Measurements from ENCODE around the gene PCDHA5.
"Not testable (repeated sequence)": the region's sequence is repeated elsewhere in the genome, so short reads cannot be mapped to it uniquely, and the experiment has no call there.

Gene PCDHA5

DNA sequence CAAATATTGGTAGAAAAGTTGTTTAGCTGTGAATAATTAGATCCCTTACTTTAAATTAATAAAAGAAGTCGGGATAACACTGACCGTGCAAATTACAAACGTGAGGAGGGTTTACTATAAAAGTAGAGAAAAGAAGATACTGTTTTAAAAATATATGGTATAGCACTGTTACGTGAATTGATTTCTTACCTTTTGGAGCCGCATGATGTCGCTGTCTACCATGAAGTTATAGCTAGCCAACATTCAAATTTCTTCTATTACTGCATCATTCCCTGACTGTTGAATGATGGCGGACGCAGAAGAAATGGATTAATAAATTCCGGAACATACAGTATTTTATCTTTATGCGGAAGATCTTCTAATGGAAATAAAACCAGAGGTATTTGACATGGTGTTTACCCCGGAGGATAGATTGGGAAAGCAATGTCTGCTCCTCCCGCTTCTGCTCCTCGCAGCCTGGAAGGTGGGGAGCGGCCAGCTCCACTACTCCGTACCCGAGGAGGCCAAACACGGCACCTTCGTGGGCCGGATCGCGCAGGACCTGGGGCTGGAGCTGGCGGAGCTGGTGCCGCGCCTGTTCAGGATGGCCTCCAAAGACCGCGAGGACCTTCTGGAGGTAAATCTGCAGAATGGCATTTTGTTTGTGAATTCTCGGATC is 6.4 kb downstream of the PCDHA5 start, which contains the start of gene PCDHA6:
PCDHA6 (plus strand) TSS at position 257 of the 658 bp plus-strand sequence; CDS start at position 389, 132 bp downstream.
- no peak for DNase-seq

- no peak for DNase-seq
Observed at GRCh38 chr5:140828362-140828737, 6.9 kb downstream of the PCDHA5 start.

DNA sequence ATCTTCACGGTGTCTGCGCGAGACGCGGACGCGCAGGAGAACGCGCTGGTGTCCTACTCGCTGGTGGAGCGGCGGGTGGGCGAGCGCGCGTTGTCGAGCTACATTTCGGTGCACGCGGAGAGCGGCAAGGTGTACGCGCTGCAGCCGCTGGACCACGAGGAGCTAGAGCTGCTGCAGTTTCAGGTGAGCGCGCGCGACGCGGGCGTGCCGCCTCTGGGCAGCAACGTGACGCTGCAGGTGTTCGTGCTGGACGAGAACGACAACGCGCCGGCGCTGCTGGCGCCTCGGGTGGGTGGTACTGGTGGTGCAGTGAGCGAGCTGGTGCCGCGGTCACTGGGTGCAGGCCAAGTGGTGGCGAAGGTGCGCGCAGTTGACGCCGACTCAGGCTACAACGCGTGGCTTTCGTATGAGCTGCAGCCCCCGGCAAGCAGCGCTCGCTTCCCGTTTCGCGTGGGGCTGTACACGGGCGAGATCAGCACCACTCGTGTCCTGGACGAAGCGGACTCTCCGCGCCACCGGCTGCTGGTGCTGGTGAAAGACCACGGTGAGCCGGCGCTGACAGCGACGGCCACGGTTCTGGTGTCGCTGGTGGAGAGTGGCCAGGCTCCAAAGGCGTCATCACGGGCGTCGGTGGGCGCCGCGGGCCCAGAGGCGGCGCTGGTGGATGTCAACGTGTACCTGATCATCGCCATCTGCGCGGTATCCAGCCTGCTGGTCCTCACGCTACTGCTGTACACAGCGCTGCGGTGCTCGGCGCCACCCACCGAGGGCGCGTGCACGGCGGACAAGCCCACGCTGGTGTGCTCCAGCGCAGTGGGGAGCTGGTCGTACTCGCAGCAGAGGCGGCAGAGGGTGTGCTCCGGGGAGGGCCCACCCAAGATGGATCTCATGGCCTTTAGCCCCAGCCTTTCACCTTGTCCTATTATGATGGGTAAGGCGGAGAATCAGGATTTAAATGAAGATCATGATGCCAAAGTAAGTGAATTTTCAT is 8.4 kb downstream of the PCDHA5 start:
- DNase-seq: not testable (repeated sequence)

GRCh38 chr5:140833993-140834392 is 12.6 kb downstream of the PCDHA5 start, which contains the start of gene PCDHA7:
TSS of gene PCDHA7 (plus strand) at chr5:140834269. CDS start at chr5:140834384, 115 bp downstream.
- no peak for DNase-seq

DNA sequence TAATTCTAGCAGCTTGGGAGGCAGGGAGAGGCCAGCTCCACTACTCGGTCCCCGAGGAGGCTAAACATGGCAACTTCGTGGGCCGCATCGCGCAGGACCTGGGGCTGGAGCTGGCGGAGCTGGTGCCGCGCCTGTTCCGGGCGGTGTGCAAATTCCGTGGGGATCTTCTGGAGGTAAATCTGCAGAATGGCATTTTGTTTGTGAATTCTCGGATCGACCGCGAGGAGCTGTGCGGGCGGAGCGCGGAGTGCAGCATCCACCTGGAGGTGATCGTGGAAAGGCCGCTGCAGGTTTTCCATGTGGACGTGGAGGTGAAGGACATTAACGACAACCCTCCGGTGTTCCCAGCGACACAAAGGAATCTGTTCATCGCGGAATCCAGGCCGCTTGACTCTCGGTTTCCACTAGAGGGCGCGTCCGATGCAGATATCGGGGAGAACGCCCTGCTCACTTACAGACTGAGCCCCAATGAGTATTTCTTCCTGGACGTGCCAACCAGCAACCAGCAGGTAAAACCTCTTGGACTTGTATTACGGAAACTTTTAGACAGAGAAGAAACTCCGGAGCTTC is 13.1 kb downstream of the PCDHA5 start:
- DNase-seq: not testable (repeated sequence)

- no peak for DNase-seq
Observed at GRCh38 chr5:140835622-140836510, 14.5 kb downstream of the PCDHA5 start.

DNA sequence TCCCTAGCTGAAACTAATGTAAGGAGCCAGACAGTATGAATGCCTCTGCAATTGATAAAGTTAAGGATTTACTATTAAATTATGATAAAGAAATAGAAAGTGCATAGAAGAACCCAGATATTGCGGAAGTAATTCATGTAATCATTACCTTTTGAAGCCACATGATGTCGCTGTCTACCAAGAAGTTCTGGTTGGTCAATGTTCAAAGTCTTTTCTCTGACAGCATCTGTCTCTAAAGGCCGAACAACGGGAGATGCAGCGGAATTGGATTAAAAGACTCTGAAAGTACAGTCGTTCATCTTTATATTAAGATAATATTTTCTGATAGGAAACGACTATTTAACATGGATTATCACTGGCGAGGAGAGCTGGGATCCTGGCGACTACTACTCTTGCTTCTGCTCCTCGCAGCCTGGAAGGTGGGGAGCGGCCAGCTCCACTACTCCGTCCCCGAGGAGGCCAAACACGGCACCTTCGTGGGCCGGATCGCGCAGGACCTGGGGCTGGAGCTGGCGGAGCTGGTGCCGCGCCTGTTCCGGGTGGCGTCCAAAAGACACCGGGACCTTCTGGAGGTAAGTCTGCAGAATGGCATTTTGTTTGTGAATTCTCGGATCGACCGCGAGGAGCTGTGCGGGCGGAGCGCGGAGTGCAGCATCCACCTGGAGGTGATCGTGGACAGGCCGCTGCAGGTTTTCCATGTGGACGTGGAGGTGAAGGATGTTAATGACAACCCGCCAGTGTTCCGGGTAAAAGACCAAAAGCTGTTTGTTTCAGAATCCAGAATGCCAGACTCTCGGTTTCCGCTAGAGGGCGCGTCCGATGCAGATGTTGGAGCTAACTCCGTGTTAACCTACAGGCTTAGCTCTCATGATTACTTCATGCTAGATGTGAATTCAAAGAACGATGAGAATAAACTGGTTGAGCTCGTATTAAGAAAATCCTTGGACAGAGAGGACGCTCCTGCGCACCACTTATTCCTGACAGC is 19.9 kb downstream of the PCDHA5 start, which contains the start of gene PCDHA8:
PCDHA8 (plus strand) TSS at position 210 of the 985 bp plus-strand sequence; CDS start at position 345, 135 bp downstream.
- no peak for DNase-seq

DNA sequence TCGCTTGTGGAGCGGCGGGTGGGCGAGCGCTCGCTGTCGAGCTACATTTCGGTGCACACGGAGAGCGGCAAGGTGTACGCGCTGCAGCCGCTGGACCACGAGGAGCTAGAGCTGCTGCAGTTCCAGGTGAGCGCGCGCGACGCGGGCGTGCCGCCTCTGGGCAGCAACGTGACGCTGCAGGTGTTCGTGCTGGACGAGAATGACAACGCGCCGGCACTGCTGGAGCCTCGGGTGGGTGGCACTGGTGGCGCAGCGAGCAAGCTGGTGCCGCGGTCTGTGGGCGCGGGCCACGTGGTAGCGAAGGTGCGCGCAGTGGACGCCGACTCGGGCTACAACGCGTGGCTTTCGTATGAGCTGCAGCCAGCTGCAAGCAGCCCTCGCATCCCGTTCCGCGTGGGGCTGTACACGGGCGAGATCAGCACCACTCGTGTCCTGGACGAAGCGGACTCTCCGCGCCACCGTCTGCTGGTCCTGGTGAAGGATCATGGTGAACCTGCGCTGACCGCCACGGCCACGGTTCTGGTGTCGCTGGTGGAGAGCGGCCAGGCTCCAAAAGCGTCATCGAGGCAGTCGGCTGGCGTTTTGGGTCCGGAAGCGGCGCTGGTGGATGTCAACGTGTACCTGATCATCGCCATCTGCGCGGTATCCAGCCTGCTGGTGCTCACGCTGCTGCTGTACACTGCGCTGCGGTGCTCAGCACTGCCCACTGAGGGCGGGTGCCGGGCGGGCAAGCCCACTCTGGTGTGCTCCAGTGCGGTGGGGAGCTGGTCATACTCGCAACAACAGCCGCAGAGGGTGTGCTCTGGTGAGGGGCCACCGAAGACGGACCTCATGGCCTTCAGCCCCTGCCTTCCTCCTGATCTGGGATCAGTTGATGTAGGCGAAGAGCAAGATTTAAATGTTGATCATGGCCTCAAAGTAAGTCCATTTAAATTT is 21.7 kb downstream of the PCDHA5 start:
- DNase-seq: no peak

GRCh38 chr5:140848139-140849102 is 27.0 kb downstream of the PCDHA5 start, which contains the start of gene PCDHA9:
TSS of gene PCDHA9 (plus strand) at chr5:140848382. CDS start at chr5:140848496, 114 bp downstream.
- DNase-seq: not testable (repeated sequence)

- not testable (repeated sequence) for DNase-seq
Observed at GRCh38 chr5:140849831-140850634, 28.6 kb downstream of the PCDHA5 start.

GRCh38 chr5:140855772-140856674 is 34.6 kb downstream of the PCDHA5 start, which contains the start of gene PCDHA10:
TSS of gene PCDHA10 (plus strand) at chr5:140855897. CDS start at chr5:140856049, 152 bp downstream.
- no peak for DNase-seq

- DNase-seq: no peak
Observed at GRCh38 chr5:140857177-140857986, 36.0 kb downstream of the PCDHA5 start.

GRCh38 chr5:140857987-140858240 is 36.5 kb downstream of the PCDHA5 start:
- DNase-seq: no peak

- no peak for DNase-seq
Observed at GRCh38 chr5:140862441-140863295, 41.3 kb downstream of the PCDHA5 start.
